H1 (cell line): ENCODE data around the gene NEK10. TPM values are rescaled to one million over a fixed set of nuclear protein-coding genes. Genes with fewer than 3 reads are reported as not detected.

ENCODE experiments used
- CHD2 ChIP-seq: IDR thresholded peaks from 2 replicates; pipeline ENCODE4 v1.6.1; 2012; ENCODE audit warnings: low read length, improper control_type of control experiment
- GTF2F1 ChIP-seq: IDR thresholded peaks from 2 replicates; pipeline ENCODE4 v1.6.1; 2012; ENCODE audit warnings: low read depth, low read length, improper control_type of control experiment, borderline replicate concordance
- SAP30 ChIP-seq: fragments of 300-600 bp; sonication (generic); IDR thresholded peaks from 2 replicates; pipeline ENCODE4 v1.7.1; 2012; ENCODE audit warnings: low read length, moderate library complexity, mild to moderate bottlenecking, inconsistent platforms; ENCODE audit not compliant: insufficient read depth, insufficient replicate concordance
- SUZ12 ChIP-seq: fragments of 200-600 bp; sonication (generic); IDR thresholded peaks from 2 replicates; pipeline ENCODE4 v1.6.1; 2012; ENCODE audit warnings: mild to moderate bottlenecking, inconsistent platforms, low read length, moderate library complexity, mixed read lengths
- polyA plus RNA-seq, 7 experiments: library from polyadenylated mRNA; depleted of rRNA in 3 of 7; stranded (reverse) in 5 of 7; unstranded in 2 of 7; fragments of >200 nt in 5 of 7; fragments of 200-250 nt in 2 of 7; gene quantifications; 1 replicate in 5 of 7; 2 replicates in 1 of 7; 4 replicates in 1 of 7; pipeline versions ENCODE4 v1.2.1 to v1.2.3, GENCODE V29; 2011 to 2013; ENCODE audit warnings: missing spikeins in 2 of 7, mixed read lengths in 2 of 7
- total RNA-seq: library from RNA; stranded (reverse); fragmentation: NEBNext Ultra II Directional; extraction: Animal tissue kit (Norgen Biotek cat#: 25700); gene quantifications from 2 replicates; pipeline ENCODE4 v1.2.1, GENCODE V29; 2021
- TF ChIP-seq, protein P1 (sequence below): IDR thresholded peaks from 2 replicates; pipeline ENCODE4 v1.6.1; 2011; ENCODE audit warnings: low read length, improper control_type of control experiment

Gene NEK10
- total and polyA plus RNA-seq, 2 of the 8 experiments (the other 6 are each of a cell fraction or from before 2014, with no cell fraction given), result 0.18 to 0.50 TPM

DNA sequence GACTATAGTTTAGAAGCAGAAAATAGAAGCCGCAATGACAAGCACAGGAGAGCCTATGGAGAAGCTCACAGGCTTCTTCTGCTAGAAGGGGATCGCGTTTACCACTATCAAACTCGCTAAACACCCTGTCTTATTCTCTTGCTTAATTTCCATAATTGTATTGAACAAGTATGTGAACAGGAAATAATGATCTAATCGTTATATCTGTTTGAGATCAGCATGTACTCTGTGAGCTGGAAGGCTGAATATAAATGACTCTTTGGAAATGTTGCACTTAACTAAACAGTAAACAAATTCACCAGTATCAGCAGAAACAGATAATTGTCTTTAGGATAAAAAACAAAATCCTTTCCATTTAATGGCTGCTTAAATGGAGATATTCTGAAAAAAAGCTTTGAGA, 15.0 kb downstream of the NEK10 start (continued):
- TF ChIP-seq GTF2F1 (no peak), CHD2 (no peak), SAP30 (no peak), SUZ12 (no peak)
- TF ChIP-seq, protein P1, sequence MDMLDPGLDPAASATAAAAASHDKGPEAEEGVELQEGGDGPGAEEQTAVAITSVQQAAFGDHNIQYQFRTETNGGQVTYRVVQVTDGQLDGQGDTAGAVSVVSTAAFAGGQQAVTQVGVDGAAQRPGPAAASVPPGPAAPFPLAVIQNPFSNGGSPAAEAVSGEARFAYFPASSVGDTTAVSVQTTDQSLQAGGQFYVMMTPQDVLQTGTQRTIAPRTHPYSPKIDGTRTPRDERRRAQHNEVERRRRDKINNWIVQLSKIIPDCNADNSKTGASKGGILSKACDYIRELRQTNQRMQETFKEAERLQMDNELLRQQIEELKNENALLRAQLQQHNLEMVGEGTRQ, result no peak
